Fibroblast of skin of right biceps (primary cell): ENCODE data around the gene TMEM11.
"Not testable (repeated sequence)": the region's sequence is repeated elsewhere in the genome, so short reads cannot be mapped to it uniquely, and the experiment has no call there.

Experiments used
- DNase-seq: peaks from one replicate; pipeline ENCODE4 v3.0.0-alpha.2; 2013

TMEM11 gene

DNA sequence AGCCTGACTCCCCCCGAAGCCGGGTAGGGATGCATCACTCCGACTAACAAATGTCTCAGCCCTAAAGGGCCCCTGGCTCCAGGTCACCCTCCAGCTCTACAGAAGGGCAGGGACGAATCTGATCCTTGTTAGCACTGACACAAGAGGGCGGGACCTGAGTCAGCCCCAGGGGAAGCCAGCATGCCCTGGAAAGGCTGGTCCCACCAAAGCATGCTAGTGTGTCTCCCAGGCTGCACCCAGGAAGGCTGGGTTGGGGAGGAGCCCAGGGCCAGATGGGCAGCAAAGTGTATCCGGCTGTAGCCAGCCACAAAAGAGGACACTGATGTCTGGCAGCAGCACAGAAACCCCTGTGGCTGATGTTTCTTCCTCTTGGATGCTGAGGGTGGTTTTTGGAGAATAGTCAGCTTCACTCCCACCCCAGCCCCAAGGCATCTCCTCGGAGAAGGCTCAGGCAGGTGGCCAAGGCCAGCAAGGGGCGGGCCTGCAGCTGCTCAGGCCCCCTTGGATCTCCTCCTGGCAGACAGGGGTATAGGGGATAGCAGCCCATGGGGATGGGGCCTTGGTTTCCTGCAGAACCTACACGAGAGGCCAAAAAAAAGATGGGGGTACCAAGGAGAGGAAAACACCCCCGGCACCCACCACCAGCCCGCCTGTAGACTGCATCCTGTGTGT lies 28.2 kb upstream of the TMEM11 start:
- no peak for DNase-seq

- no peak for DNase-seq
Measured at GRCh38 chr17:21241564-21241963, 27.6 kb upstream of the TMEM11 start.

DNA sequence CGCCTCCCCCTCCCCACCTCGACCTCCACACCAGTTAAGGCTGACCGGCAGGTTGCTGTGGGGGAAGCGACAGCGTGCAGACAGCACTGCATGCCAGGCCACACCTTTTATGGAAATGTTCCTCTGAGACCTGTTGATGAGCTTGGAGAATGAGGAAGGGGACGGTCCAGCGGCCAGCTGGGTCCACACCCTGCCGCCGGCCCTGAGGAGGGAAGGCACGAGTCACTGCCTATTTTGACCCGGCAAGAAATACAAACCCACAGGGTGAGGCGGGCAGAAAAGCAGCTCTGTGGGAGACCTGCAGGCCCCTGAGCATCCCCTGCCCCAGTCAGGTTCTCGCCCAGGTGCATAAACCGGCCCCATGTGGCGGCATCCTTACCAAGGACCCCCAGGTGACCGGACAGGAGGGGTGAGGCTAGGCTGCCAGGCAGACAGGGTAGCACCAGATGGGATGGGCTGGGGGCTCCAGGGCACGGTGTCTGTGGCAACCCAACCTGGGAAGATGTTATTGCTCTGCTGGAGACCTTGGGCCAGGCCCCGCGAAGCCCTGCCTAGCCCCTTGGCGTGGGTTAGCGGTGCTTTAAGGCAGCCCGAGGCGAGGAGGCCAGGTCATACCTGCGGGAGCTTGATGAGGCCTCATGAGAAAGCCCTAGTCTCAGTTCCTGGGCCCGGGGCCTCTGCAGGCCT lies 26.6 kb upstream of the TMEM11 start:
- DNase-seq = no peak

- peak; percentile 26 for DNase-seq
Measured at GRCh38 chr17:21239680-21240368, 25.9 kb upstream of the TMEM11 start.

DNA sequence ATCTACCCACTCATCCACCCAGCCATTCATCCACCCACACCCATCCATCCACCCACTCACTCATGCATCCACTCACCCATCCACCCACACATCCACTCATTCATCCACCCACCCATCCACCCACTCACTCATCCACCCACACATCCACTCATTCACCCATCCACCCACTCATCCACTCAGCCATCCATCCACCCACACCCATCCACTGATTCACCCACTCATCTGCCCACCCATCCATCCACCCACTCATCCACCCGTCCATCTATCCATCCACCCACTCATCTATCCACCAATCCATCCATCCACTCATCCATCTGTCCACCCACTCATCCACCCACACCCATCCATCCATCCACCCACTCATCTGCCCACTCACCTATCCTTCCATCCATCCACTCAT lies 22.0 kb upstream of the TMEM11 start:
- no peak for DNase-seq

GRCh38 chr17:21233581-21234347 lies 19.8 kb upstream of the TMEM11 start:
- no peak for DNase-seq

GRCh38 chr17:21232033-21232749 lies 18.2 kb upstream of the TMEM11 start:
- no peak for DNase-seq

- DNase-seq = no peak
Measured at GRCh38 chr17:21231533-21231932, 17.6 kb upstream of the TMEM11 start.

DNA sequence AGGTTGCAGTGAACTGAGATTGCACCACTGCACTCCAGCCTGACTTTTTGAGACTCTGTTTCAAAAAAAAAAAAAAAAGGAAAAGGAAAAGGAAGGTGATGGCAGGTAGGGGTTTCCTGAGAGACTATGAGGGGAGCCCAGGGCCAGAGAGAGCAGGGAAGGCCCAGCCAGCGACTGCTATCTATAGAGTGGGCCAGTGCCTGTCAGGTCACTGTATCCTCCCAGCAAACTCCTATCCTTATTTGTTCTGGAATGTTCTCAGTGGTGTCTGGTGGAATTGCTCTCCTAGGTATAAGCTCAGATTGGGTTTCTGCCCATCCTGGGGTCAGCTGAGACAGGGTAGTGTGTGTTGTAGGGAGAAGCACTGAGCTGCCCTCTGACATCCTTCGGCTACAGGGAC lies 14.9 kb upstream of the TMEM11 start:
- no peak for DNase-seq

- DNase-seq = no peak
Measured at GRCh38 chr17:21228111-21228510, 14.2 kb upstream of the TMEM11 start.

GRCh38 chr17:21227277-21227676 lies 13.3 kb upstream of the TMEM11 start:
- not testable (repeated sequence) for DNase-seq

- DNase-seq = no peak
Measured at GRCh38 chr17:21223086-21223485, 9.1 kb upstream of the TMEM11 start.

DNA sequence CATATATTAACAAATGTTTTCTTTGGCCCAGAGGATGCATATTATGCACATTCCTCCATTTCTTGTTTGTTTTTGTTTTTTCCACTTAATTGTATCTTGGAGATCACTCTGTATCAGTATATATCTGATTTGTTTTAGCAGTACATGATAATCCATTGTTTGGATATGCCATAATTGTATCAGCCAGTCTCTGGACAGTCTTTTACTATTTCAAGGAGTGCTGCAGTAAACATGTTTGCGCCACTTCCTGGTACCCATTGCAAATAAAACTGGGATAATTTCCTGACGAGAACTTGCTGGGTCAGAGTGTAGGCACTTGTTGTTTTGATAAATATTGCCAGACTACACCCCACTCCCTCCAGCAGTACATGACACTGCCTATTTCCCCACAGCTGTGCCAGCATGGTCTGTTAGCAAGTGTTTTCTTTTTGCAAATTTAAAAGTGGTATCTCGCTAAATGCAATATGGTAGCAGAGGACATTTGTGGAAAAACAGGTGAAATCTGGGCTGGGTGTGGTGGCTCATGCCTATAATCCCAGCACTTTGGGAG lies 4.9 kb upstream of the TMEM11 start:
- no peak for DNase-seq

- no peak for DNase-seq
Measured at GRCh38 chr17:21218101-21218500, 4.1 kb upstream of the TMEM11 start.

GRCh38 chr17:21217346-21217745 lies 3.4 kb upstream of the TMEM11 start:
- DNase-seq = no peak

- DNase-seq = no peak
Measured at GRCh38 chr17:21215935-21216334, 2.0 kb upstream of the TMEM11 start.

DNA sequence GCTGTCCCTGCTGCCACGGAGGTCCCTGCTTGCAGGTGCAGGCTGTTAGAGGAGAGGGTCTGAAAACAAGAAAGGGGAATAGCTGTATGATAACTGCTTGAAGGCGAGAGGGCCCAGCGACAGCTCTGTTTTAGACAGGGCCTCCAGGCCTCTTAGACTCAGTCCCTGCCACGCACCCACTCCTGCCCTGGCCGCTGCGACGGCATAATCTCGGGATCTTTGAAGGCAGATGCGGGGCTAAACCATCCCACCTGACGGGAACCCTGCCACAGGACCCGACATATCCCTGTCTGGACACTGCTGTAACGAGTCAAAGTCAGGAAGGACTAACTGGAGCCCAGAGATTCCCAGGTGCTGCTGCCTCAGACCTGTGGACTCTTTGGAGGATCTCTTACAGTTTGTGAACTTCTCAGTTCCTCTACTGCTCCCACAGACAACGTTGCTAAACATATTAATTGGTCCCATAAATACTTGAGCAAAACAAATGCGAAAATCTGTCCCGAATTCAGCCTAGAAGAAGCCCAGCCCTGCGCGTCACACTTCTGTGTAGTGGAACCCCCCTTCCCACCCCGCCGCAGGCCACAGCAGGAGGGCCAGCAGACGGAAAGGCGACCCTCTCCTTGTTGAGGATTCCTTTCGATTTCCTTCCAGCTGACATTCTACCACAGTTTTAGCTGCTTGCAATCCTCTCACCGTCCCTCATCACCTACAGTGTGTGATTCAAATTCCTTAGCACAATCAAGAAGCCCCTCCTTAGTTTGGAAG lies 998 bp upstream of the TMEM11 start:
- DNase-seq = peak; percentile 23

DNA sequence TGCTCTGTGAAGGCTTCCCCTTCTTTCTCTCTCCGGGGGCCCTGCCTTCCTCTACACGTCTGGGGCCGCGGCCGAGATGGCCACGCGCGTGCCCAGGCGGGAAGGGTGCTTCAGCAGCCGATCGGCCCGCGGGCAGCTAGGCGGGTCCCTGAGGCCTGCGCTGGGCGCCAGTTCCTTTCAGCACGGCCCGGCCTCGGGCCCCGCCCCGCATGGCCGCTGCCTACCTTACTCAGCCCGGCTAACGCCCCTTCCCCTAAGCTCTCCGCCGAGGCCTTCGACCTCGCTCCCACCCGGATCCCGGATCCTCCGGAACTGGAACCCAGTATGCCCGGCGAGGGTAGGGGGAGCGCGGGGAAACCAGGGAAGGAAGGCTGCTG lies 335 bp downstream of the TMEM11 start:
- DNase-seq = no peak

DNA sequence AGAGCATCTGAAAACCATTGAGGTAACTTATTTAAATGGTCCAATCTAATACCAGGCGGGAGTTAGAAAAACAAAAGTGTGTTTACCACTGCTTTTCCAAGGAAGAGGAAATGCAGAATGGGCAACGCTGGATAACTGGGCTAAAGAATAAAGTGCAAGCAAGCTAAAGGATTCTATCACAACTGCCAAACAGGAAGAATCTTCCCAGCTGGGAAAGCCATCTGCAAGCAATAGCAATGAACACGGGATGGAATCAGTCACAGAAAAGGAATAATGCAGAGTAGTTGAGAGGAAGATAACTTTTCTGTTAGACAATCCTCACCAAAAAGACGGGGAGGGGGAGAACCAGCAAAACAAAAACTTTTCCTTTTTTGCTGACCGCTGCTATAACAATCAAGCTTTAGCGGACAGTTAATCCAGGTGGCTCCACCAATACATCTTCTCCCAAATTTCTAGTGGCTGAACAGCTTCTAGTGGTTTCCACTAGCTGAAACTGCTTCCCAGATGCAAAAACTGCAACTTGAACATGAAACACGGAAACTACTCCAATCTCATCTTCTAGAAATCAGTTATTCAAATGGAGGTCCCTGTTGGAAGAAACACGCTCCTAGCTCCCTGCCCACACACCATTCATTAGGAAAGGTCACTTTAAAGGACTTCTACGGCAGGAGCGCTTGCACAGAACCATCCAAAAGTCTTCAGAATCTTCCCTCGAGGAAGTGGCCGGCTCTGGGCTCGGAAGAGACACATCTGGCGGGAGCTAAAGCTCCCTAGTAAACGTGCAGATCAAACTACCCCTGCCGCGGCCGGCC lies 929 bp downstream of the TMEM11 start:
- no peak for DNase-seq

DNA sequence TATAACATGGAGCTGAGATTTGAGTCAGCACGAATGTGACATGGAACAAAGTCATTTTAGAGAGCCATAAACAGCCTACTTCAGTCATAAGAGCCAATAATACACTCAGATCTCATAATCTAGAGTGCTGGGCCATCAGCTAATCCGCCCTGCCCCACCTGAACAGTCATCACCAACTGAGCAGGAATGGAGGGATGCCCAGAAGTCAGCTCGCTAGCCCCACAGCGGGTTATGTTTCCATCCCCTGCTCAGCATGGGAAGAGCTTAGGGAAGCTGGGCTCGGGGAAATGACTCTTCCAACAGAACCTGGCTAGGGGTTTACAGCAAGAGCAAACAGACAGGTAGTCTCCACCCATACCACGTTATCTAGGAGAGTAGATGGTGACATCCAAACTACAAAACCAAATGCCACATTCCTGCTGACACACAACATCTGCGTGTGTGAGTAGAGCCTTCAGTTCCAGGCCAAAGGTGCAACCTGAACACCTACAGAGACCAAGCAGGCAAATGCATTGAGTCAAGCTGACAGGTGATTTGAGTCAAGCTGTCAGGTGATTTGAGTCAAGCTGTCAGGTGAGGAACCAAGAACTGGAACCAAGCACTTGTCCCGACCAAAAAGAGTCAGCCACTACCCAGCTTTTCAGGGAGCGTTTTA lies 2.0 kb downstream of the TMEM11 start:
- DNase-seq = no peak
